Retinal pigment epithelial cell (primary cell): ENCODE results near the gene PNLDC1.

ENCODE experiments used
- DNase-seq: peaks from one replicate; pipeline ENCODE4 v3.0.0-alpha.2; 2010; ENCODE audit warnings: low read depth
- H3K4me3 ChIP-seq: 2 replicates; pipeline ENCODE4 v1.5.1; 2011; ENCODE audit warnings: mild to moderate bottlenecking, low read length, control low read depth, moderate library complexity
- TF ChIP-seq, protein P1 (sequence below): conservative IDR thresholded peaks from 2 replicates; pipeline ENCODE4 v1.5.1; 2011; ENCODE audit warnings: low read depth, low read length, control low read depth, inconsistent platforms

The PNLDC1 gene, protein sequence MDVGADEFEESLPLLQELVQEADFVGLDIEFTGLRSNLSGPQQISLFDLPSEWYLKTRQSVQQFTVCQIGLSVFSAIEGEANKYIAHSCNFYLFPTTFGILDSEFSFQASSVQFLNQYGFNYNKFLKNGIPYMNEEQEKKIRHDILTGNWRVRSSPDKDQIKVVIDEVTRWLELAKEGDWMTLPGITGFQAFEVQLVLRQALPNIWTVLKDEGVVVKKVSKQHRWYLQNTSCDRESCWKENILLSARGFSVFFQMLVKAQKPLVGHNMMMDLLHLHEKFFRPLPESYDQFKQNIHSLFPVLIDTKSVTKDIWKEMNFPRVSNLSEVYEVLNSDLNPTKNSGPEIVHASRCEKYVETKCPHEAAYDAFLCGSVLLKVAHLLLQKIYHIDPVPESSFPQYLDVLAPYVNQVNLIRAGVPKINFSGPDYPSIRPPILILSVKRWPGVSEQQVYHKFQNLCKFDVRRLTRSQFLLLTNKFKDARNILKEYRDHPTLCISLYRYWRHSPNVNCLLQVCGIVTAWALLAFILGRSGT

DNA sequence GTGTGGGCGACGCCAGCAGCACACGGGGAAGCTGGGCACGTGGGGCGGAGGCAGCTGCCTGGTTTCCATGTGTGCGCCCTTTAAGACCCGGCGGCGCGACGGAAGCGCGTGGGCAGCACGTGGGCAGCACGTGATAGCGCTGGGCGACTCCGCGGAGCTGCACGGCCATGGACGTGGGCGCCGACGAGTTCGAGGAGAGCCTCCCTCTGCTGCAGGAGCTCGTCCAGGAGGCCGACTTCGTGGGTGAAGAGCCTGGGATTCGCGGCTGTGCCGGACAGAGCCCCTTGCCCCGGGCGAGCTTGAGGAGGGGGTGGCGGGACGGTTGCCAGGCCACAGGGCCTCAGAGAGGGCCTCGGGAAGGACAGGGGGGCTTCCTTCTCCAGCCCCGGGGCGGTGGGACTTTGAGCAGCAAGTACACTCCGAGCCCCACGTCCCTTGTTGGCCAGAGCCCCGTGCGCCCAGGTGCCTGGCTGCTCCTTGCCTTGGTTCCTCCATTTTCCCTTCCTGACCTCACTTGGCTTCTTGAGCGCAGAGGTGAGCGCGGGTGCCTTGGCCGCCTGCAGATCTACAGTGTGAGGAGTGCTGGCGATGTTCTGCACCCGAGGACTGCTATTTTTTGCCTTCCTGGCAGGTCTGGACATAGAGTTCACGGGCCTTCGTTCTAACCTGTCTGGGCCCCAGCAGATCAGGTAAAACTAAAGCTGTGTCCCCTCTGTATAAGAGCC lies at the start of gene PNLDC1:
TSS of gene PNLDC1 (plus strand) at position 136 of the 725 bp plus-strand sequence. CDS start at position 168, 32 bp downstream.
- TF ChIP-seq, protein P1, sequence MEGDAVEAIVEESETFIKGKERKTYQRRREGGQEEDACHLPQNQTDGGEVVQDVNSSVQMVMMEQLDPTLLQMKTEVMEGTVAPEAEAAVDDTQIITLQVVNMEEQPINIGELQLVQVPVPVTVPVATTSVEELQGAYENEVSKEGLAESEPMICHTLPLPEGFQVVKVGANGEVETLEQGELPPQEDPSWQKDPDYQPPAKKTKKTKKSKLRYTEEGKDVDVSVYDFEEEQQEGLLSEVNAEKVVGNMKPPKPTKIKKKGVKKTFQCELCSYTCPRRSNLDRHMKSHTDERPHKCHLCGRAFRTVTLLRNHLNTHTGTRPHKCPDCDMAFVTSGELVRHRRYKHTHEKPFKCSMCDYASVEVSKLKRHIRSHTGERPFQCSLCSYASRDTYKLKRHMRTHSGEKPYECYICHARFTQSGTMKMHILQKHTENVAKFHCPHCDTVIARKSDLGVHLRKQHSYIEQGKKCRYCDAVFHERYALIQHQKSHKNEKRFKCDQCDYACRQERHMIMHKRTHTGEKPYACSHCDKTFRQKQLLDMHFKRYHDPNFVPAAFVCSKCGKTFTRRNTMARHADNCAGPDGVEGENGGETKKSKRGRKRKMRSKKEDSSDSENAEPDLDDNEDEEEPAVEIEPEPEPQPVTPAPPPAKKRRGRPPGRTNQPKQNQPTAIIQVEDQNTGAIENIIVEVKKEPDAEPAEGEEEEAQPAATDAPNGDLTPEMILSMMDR = no peak
- no peak within 1 kb of the TSS for H3K4me3 ChIP-seq
- DNase-seq = no peak

DNA sequence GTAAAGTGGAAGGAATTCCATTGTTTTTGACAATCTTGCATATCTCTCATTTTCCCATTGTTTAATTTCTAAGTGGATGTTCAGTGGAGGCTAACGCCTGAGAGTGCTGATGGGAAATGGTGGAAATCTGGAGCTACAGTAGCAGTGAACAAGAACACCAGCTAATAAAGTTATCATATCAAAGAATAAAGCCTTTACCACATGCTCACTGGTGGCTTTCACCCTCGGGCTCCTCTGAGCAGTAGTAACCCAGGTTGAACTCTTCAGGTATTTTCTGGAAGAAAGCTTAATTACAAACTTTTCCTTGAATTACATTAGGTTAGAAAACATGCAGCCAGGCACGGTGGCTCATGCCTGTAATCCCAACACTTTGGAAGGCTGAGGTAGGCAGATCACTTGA lies 48.6 kb upstream of the PNLDC1 start:
- H3K4me3 ChIP-seq = no peak overlapping the region
- no peak for DNase-seq
- TF ChIP-seq, protein P1 = no peak

DNA sequence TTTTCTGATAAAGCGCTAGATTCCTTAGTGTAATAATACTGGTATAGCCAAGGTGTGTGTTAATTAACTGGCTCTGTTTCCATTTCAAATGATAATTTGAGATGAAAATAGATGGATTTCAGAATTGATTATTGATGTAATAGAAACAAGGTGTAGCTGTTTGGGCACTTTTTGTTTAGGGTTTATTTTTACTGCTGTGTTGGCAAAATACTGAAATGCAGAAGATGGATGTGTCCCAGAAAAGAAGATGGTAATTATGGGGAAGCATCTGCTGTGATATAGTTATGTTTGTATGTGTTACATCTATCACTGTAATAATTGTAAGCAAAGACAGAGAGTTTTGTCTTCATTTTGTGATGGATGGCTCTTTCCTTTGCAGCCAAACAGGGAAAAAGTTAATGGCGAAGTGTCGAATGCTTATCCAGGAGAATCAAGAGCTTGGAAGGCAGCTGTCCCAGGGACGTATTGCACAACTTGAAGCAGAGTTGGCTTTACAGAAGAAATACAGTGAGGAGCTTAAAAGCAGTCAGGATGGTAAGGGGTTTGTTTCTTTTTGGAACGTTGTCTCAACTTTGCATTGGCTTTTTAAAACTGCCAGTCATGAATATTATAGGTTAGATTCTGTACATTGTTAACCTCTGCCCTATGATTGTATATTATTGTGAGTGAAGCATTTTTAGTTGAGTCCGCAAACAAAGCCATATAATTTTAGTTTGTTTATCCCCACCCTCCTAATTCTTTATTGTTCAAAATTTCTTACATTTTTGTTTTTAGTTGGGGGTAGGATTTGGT lies 46.8 kb upstream of the PNLDC1 start:
- TF ChIP-seq, protein P1 = no peak
- no peak for DNase-seq
- H3K4me3 ChIP-seq = no peak overlapping the region

DNA sequence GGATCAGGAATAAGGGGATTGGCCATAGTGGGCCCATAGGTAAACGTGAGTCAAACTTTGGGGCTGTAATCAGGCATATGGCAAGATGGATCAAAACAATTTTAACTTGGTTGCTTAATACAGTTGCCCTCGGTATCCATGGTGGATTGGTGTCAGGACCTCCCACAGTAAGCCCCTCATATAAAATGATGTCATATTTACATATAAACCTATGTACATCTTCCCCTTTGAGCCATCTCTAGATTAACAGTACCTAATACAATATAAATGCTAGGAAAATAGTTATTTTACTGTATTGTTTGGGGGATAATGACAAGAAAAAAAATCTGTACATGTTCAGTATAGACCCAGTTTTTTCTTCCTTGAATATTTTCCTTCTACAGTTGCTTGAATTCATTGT lies 45.7 kb upstream of the PNLDC1 start:
- DNase-seq = no peak
- no peak overlapping the region for H3K4me3 ChIP-seq
- TF ChIP-seq, protein P1 = no peak

DNA sequence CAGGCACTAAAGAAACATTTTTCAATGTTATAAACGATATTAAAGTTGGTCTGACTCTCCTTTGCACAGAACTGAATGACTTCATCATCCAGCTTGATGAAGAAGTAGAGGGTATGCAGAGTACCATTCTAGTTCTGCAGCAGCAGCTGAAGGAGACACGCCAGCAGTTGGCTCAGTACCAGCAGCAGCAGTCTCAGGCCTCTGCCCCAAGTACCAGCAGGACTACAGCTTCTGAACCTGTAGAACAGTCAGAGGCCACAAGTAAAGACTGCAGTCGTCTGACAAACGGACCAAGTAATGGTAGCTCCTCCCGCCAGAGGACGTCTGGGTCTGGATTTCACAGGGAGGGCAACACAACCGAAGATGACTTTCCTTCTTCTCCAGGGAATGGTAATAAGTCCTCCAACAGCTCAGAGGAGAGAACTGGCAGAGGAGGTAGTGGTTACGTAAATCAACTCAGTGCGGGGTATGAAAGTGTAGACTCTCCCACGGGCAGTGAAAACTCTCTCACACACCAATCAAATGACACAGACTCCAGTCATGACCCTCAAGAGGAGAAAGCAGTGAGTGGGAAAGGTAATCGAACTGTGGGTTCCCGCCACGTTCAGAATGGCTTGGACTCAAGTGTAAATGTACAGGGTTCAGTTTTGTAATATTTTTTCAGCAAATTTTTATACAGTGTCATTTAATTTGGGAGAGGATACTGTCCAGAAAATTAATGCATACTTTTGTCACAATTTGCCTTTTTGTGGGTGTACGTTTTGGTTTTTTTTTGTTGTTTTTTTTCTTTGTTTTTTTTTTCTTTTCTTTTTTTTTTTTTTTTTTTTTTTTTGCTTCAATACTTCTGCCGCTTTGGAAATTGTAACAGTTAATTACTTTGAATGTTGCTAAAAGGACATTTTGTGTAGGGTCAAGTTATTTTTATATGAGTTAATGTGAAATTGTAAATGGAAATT lies 44.8 kb upstream of the PNLDC1 start:
- no peak for DNase-seq
- H3K4me3 ChIP-seq = no peak overlapping the region
- TF ChIP-seq, protein P1 = no peak

DNA sequence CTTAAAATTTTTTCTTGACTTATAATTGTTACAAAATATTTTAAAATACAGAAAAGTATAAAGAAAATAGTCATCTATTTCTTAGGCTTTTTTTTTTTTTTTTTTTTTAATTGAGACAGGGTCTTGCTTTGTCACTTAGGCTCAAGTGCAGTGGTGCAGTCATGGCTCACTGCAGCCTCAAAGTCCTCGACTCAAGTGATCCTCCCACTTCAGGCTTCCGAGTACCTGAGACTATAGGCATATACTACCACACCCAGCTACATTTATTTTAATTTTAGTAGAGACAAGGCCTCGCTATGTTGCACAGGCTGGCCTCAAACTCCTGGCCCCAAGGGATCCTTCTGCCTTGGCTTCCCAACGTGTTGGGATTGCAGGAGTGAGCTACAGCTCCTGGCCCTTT lies 43.6 kb upstream of the PNLDC1 start:
- H3K4me3 ChIP-seq = no peak overlapping the region
- DNase-seq = no peak
- TF ChIP-seq, protein P1 = no peak
